OCI-LY1 (cell line): ENCODE measurements around the gene RAB11FIP4.

Source experiments
- EZH2 ChIP-seq: fragments of 200-600 bp; sonication (generic), shearing (Covaris generic); IDR thresholded peaks from 2 replicates; pipeline ENCODE4 v1.8.0; 2017; ENCODE audit warnings: borderline replicate concordance, mixed run types, mild to moderate bottlenecking, antibody characterized with exemption, low read length, moderate library complexity, mixed read lengths
- TF ChIP-seq, protein P1 (sequence below): fragments of 200-600 bp; sonication (generic), shearing (Covaris generic); IDR thresholded peaks from 2 replicates; pipeline ENCODE4 v1.5.1; 2017; ENCODE audit warnings: mild to moderate bottlenecking, antibody characterized with exemption, low read length, moderate library complexity, mixed read lengths

DNA sequence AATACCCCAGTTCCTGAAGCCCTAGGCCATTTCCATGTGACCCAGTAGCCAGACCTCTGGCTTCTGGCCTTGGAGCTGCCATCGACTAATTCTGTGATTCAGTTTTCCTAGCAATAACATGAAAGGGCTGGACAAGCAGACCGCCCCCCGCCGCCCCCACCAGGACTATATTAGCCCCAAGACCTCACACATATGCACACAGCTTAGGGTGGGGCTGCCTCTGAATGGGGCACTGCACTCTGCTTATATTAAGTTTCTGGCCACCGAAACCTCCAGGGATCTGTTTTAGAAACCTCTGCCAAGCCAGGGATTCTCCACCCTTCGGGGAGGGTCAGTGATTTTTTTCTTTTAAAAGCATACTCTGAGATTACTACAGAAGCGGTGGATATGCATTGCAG lies 2.3 kb downstream of the RAB11FIP4 start:
- TF ChIP-seq, protein P1, sequence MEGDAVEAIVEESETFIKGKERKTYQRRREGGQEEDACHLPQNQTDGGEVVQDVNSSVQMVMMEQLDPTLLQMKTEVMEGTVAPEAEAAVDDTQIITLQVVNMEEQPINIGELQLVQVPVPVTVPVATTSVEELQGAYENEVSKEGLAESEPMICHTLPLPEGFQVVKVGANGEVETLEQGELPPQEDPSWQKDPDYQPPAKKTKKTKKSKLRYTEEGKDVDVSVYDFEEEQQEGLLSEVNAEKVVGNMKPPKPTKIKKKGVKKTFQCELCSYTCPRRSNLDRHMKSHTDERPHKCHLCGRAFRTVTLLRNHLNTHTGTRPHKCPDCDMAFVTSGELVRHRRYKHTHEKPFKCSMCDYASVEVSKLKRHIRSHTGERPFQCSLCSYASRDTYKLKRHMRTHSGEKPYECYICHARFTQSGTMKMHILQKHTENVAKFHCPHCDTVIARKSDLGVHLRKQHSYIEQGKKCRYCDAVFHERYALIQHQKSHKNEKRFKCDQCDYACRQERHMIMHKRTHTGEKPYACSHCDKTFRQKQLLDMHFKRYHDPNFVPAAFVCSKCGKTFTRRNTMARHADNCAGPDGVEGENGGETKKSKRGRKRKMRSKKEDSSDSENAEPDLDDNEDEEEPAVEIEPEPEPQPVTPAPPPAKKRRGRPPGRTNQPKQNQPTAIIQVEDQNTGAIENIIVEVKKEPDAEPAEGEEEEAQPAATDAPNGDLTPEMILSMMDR = no peak
- no peak for TF ChIP-seq EZH2
